WTC11 (cell line): ENCODE results near the gene LRMDA.

Source experiments
- SP1 ChIP-seq: sonication (generic); formaldehyde crosslinking; conservative IDR thresholded peaks from 2 replicates; pipeline ENCODE4 v1.8.1; 2022; ENCODE audit warnings: missing genetic modification reagents
- TF ChIP-seq, protein P1 (sequence below): fragments of 200-600 bp; IDR thresholded peaks from 2 replicates; pipeline ENCODE4 v1.8.0; 2022; ENCODE audit warnings: antibody characterized with exemption

DNA sequence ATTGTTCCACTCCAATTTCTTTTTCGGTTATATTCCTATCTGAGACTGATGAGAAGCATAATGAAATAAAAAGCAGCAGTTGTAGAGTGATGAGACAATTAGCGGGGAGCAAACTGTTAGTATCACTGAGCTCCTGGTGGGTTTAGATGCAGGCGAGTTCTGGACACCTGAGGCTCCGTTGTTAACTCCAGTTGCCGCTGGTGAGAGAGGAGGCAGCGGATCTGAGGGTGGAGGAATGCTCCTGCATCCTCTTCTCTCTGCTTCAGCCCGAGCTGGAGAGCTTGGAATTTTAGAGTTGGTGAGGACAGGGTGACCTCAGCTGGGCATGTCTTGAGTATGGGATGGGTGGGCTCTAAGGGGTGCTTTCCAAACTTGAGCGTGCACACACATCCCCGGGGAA lies 31.4 kb downstream of the LRMDA start:
- TF ChIP-seq, protein P1, sequence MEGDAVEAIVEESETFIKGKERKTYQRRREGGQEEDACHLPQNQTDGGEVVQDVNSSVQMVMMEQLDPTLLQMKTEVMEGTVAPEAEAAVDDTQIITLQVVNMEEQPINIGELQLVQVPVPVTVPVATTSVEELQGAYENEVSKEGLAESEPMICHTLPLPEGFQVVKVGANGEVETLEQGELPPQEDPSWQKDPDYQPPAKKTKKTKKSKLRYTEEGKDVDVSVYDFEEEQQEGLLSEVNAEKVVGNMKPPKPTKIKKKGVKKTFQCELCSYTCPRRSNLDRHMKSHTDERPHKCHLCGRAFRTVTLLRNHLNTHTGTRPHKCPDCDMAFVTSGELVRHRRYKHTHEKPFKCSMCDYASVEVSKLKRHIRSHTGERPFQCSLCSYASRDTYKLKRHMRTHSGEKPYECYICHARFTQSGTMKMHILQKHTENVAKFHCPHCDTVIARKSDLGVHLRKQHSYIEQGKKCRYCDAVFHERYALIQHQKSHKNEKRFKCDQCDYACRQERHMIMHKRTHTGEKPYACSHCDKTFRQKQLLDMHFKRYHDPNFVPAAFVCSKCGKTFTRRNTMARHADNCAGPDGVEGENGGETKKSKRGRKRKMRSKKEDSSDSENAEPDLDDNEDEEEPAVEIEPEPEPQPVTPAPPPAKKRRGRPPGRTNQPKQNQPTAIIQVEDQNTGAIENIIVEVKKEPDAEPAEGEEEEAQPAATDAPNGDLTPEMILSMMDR = no peak
- TF ChIP-seq SP1 (CRISPR knock-in tag) = no peak
